LHCN-M2 (cell line): ENCODE results near the gene PATJ. TPM values are rescaled to one million over a fixed set of nuclear protein-coding genes. Genes with fewer than 3 reads are reported as not detected.
"Not testable (repeated sequence)": the region's sequence is repeated elsewhere in the genome, so short reads cannot be mapped to it uniquely, and the experiment has no call there.

ENCODE experiments used
- DNase-seq: peaks from one replicate; pipeline ENCODE4 v3.0.0-alpha.2; 2012; ENCODE audit warnings: low read depth
- polyA plus RNA-seq: library from polyadenylated mRNA; unstranded; fragments of >200 nt; gene quantifications from one replicate; pipeline ENCODE4 v1.2.1, GENCODE V29; 2012; ENCODE audit warnings: missing spikeins
- total RNA-seq: library from RNA; depleted of rRNA; stranded (reverse); fragments of >200 nt; gene quantifications from 2 replicates; pipeline ENCODE4 v1.2.3, GENCODE V29; 2014; rRNA removed

PATJ gene, protein sequence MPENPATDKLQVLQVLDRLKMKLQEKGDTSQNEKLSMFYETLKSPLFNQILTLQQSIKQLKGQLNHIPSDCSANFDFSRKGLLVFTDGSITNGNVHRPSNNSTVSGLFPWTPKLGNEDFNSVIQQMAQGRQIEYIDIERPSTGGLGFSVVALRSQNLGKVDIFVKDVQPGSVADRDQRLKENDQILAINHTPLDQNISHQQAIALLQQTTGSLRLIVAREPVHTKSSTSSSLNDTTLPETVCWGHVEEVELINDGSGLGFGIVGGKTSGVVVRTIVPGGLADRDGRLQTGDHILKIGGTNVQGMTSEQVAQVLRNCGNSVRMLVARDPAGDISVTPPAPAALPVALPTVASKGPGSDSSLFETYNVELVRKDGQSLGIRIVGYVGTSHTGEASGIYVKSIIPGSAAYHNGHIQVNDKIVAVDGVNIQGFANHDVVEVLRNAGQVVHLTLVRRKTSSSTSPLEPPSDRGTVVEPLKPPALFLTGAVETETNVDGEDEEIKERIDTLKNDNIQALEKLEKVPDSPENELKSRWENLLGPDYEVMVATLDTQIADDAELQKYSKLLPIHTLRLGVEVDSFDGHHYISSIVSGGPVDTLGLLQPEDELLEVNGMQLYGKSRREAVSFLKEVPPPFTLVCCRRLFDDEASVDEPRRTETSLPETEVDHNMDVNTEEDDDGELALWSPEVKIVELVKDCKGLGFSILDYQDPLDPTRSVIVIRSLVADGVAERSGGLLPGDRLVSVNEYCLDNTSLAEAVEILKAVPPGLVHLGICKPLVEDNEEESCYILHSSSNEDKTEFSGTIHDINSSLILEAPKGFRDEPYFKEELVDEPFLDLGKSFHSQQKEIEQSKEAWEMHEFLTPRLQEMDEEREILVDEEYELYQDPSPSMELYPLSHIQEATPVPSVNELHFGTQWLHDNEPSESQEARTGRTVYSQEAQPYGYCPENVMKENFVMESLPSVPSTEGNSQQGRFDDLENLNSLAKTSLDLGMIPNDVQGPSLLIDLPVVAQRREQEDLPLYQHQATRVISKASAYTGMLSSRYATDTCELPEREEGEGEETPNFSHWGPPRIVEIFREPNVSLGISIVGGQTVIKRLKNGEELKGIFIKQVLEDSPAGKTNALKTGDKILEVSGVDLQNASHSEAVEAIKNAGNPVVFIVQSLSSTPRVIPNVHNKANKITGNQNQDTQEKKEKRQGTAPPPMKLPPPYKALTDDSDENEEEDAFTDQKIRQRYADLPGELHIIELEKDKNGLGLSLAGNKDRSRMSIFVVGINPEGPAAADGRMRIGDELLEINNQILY (N-terminal part only)
- 1.3 and 1.6 TPM in 2 replicates for total RNA-seq
- polyA plus RNA-seq: 2.4 TPM

DNA sequence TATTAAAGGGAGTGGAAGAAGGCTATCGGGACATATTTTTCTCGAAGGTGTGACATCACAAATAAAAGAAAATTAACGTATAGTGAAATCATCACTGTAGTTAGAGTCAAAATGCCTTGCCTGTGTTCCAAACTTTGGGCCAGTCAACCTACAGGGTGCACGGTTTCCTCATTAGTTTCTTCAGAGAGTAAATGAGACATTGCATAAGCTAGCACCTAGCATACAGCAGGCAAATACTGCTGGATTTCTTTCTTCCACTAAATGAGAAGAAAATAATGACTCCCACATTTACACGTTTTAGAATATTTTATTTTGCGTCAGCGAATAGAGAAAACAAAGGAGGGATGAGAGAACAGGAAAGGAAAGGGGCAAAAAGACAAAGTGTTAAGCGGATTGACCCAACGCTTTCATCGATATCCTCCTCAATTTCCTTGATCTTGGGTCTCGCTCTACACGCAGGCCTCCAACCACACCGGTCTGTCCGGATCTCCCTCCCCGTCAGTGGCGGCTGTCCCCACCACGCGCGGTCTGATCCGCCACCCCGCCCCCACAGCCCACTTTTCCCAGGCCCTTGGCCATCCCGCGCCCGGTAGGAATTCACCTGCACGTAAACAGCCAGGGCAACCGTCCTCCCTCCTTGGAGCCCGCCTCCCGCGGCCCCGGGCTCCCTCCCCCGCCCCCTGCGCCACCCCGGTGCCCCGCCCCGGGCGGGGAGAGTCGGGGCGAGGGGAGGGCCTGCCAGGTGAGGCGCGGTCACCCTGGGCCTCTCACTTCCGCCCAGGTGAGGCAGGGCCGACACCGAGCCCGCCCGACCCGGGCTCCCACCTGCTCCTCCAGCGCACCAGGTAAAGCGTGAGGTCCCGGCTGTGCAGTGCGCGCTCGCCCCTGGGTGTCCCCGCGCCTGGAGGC lies at the start of gene PATJ:
Gene PATJ (plus strand): TSS at position 770 of the 909 bp plus-strand sequence. CDS start 20,413 bp downstream, outside the sequence.
- DNase-seq: no peak

DNA sequence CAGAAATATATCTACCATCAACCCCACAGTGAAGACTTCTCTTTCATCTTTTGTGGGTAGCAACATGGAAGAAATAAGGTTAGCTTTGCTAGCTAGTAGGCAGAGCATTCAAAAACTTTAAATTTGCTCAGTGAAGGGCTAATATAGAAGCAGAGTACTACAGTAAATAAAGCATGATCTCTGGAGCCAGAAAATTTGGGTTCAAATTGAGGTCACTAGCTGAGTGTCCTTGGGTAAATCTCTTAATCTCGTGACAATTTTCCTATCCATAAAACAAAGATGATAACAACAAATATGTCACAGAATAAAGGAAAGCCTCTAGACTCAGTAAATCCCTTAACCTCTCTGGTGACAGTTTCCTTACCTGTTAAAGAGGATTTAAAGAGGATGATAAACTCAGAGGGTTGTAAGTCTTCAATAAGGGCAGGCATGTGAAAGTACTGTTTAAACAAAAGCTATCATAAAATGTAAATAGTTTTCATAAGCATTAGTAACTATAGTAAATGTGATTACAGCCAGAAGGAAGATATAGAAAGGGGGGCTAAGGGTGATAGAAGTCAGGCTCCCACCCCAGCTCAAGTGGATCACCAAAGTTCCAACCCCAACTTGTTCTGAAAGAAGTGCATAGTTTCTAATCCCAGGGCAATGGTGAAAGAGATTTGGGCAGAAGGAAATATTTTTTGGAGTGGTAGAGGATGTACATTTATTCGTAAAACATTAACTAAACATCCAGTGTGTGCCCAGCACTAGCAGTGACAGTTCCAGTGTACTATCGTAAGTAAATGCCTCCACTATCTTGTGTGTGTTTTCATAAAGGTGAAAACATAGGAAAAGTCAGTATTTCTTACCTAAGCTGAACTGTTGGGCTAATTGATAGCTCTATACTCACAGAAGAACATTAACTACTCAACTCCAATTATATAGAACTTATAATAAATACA lies 42.1 kb upstream of the PATJ start:
- DNase-seq: no peak

DNA sequence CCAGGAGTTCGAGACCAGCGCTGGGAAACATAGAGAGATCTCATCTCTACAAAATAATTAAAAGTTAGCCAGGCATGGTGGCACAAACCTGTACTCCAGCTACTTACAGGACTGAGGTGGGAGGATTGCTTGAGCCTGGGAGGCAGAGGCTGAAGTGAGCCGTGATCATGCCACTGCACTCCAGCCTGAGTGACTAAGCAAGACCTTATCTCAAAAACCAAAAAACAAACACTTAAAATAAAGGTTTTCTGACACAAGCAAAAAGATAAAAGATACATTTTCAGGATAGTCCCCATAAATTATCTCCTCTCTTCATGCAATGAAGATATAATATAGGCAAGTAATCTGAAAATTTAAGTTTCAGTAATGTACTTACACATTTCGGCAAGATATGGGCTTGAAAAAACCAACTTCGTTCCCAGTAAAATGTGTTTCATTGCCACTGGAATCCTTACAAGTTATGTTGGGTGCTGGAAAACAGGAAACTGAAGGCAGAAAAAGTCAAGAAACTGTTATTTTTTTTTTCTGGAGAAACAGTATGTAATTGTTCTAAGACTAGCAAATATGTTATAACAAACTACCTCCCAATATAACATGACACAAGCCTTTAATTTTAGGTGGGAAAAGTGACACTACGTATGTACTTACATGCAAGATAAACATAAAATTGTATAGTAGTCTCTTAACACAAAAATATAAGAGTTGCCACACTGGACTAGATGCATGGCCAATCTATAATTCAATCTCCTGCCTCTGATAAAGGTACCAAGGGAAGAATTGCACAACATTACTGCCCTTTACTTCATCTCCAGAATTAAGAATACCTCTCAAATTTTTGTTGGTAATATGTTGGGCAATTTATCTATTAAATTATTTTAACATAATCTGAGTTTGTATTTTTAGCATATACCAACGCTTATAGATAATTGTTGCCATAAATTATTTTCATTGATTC lies 33.0 kb upstream of the PATJ start:
- no peak for DNase-seq

DNA sequence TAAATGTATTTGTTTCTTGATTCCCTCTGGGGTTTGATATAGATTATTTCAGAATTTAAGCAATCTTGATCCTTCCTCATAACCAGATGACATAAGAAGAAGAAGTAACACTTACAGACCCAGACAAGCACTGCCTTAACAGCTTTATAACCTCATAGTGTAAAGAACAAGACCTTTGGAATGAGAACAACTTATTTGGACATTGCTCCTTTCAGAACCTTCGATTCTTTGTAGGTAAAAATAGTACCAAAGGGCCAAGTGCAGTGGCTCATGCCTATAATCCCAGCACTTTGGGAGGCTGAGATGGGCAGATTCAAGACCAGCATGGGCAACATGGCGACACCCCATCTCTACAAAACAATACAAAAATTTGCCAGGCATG lies 32.4 kb upstream of the PATJ start:
- no peak for DNase-seq

DNA sequence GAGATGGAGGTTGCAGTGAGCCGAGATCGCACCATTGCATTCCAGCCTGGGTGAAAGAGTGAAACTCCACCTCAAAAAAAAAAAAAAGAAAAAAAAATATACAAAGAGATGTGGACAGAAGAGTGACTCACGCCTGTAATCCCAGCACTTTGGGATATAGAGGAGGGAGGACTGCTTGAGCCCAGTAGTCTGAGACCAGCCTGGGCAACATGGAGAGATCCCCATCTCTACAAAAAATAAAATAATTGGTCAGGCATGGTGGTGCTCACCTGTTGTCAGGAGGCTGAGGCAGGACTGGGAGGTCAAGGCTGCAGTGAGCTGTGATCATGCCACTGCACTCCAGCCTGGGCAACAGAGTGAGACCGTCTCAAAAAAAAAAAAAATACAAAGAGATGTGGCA lies 31.0 kb upstream of the PATJ start:
- DNase-seq: peak; percentile 49

DNA sequence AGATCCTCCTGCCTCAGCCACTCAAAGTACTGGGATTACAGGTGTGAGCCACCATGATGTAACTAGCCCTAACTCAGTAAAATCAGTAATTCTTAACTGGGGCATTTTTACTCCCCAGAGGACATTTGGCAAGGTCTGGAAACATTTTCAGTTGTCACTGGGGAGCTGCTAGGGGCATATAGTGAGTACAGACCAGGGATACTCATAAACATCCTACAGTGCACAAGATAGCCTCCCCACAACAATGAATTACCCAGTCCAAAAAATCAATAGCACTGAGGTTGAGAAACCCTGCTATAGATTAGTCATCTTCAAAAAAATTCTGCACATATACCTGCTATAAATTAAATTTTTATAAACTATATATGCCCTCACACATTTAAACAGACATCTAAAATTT lies 30.3 kb upstream of the PATJ start:
- no peak for DNase-seq

DNA sequence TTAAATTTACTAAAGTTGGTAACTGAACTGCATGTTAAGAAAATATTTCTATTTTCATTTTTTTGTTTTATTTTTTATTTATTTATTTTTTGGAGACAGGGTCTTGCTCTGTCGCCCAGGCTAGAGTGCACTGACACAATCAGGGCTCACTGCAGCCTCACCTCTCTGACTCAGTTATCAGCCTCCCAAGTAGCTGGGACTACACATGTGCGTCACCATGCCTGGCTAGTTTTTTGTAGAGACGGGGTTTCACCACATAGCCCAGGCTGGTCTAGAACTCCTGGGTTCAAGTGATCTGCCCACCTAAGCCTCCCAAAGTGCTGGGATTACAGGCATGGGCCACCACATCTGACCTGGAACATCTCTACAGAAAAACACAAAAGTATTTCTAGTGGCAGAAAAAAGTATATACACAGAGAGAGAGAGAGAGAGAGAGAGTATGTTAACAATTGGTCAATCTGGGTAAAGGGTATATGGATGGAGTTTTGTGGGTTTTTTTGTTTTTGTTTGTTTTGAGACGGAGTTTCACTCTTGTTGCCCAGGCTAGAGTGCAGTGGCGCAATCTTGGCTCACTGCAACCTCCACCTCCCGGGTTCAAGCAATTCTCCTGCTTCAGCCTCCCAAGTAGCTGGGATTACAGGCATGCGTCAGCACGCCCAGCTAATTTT lies 23.1 kb upstream of the PATJ start:
- not testable (repeated sequence) for DNase-seq

DNA sequence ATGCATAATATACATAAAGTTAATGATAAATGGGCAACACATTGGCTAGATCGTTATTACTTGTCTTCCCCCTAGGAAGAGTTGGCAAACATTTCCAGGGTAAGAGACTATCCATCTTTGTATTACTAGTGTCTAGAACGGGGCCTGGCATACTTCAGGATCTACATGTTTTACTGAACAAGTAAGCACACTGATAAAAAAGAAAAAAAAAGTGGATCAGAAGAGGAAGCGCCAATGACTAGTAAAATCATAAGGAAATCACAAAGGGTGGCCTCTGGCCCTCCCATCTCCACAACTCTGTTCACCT lies 17.8 kb upstream of the PATJ start:
- no peak for DNase-seq

DNA sequence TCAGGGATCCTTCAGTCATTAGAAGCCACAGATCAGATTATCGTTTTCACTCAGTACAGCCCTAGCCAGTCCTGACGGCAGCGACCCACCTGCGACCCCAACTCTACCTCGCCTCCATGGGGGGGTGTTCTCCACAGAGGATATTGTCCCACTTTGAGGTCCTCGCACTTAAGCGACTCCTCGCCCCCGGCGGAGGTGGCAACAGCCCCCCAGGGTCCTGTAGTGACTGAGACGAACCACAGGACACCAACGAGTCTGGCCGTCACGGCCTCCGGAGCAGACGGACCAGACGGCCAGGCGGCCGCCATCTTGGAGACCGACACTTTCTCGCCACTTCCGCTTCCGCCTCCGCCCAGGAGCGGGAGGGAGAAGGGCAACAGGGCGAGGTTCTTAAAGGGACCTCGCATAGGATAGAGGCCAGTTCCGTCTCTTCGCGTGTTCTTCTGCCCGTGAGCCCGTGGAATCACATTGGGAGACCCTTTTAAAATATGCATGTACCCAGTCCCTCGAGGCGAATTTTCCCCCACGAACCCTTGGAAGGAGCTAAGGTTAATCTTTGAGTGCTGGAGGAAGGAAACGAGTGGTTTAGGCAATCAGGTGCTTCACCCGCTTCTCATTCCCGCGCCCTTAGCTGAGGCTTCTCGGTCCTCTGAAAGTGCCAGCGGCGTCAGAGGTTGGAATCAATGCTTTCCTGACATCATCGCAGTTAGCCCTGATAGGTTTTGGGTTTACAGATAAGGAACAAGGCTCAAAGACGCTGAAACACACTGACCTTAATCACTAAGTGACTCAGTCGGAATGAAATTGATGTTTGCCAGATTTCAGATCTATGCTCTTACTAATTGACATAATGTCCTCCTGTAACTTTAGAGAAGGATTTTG lies 17.2 kb upstream of the PATJ start, which contains the start of gene TM2D1:
Gene TM2D1 (minus strand): TSS at position 329 of the 882 bp plus-strand sequence. CDS start 21 bp downstream, at position 308.
- DNase-seq: peak; percentile 85

DNA sequence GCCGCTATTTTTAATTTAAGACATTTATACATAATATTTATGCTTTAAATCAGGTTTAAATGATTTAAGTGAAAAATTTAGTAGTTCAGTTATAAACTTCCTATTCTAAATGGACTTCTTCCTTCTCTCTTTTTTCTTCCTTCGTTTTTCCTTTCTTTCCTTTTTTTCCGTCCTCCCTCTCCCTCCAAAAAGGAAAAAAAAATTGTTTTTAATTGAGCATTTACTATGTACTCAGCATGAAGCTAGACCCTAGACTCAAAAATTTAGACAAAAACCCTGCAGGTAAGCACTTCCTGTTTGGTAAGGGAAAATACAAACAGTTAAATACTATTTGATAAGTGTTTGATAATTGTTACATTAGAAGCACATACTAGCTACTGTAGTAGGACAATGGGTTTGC lies 14.7 kb upstream of the PATJ start:
- DNase-seq: no peak

DNA sequence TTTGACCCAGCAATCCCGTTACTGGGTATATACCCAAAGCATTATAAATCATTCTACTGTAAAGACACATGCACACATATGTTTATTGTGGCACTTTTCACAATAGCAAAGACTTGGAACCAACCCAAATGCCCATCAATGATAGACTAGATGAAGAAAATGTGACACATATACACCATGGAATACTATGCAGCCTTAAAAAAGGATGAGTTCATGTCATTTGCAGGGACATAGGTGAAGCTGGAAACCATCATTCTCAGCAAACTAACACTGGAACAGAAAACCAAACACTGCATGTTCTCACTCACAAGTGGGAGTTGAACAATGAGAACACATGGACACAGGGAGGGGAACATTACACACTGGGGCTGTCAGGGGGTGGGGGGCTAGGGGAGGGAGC lies 11.6 kb upstream of the PATJ start:
- not testable (repeated sequence) for DNase-seq

DNA sequence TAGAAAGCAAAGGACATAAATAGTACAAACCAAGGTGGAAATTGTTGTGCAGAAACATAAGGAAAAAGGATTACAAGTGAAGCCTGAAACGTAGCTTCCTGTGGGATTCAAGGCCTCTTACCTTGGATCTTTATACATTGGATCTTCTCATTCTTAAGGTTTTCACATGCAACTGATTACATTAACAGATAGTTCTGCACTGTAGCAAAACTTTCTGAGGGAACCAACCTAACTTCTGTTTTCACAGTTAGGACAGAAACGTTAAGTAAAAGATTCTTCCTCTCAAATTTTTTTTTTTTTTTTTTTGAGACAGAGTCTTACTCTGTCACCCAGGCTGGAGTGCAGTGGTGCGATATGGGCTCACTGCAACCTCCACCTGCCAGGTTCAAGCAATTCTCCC lies 9.6 kb upstream of the PATJ start:
- no peak for DNase-seq

DNA sequence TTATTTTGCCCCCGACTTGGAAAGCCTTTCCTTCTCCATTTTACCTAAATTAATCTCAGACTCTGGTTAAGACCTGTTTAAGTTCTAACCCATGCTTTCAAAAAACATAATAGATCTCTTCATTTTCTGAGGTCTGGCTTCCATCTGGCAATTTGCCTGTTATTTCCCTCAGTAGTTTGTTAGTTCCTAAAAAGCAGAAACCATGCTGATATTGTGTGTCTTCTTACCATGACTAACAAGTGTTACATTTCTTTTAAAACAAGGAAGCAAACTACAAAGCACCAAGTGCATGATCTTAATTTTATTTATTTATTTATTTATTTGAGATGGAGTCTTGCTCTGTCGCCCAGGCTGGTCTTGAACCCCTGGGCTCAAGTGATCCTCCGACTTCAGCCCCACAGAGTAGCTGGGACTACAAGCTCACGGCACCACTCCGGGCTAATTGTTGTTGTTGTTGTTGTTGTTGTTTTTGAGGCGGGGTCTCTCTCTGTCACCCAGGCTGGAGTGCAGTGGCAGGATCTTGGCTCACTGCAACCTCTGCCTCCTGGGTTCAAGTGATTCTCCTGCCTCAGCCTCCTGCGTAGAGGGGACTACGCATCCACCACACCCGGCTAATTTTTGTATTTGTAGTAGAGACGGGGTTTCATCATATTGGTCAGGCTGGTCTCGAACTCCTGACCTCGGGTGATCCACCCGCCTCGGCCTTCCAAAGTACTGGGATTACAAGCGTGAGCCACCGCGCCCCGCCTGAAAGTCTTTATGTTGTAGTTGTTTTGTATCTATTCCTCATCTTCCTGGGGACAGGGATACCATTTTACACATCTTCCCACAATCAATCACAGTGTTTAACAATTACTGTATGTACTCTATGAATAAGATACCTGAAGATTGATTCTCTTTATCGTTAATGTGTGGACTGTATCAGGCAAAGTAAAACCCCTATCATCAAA lies 1.3 kb upstream of the PATJ start:
- DNase-seq: no peak

DNA sequence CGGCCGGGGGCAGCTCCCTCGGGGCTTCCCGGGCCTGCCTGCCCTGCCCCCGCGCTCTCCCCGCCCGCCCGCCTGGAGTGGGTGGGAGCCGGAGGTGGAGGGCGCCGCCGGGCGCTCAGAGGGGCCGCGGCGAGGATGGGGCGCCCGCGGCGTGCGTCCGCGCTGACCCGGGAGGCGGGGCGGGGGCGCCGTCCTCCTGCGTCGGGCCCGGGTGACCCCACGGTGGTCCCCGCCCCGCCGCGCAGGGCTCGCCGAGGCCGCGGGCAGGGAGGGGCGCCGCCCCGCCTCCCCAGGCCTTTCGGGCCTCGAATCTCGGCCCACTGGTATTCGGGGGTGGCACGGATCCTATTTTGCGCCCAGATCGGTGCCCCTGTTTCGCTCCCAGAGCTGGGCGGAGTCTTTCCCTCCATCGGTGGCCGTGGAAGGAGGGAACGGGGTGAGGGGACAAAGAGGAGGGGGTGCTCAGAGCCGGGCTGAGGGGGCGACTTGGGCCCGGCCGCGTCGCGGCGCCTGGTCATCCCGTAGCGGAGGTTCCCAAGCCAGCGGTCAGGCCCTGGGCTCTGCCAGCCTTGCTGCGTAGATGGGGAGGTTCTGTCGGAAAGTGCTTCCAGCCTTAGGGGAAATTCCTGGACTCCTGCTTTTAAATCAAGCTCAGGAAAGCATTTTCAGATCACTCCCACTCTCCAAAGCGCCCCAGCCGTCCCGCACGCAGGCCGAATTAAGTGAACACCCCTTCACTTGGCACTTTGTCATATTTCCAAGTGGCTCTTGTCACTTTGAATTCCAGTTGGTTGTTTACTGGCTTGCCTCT lies 545 bp downstream of the PATJ start:
- DNase-seq: peak; percentile 26

DNA sequence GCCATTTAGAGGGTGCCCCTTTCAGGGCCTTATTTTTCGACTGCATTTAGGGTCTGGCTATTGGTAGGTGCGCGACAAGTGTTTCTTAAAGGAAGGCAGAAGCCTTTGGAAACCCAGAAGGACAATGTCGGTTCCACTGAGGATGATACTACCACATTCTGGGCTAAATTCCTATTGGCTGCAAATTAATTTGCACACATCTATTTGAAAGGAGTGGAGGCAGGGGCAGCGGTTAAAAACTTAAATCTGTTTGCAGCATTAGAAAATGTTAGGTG lies 1.1 kb downstream of the PATJ start:
- DNase-seq: no peak
